Measurements from ENCODE around the gene LAMTOR1. TPM values are rescaled to one million over a fixed set of nuclear protein-coding genes. Genes with fewer than 3 reads are reported as not detected.

Gene LAMTOR1
- total and polyA plus RNA-seq, 2 donors (not counting 1 experiment from before 2014, with no cell fraction given): 71.0 to 104 TPM

DNA sequence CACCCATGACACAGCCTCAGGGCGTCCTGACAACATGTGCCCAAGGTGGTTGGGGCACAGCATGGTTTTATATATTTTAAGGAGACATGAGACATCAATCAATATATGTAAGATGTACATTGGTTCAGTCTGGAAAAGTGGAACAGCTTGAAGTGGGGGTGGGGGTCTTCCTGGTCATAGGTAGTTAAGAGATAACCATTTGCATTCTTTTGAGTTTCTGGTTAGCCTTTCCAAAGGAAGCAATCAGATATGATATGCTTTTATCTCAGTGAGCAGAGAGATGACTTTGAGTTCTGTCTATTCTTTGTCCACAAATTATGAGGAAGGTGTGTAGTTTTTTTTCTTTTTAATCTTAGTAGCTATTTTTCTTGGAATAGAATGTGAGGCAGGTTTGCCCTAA, 19.5 kb upstream of the LAMTOR1 start:
- Mint-ChIP-seq H3K27ac (no peak overlapping the region), H3K4me1 (no peaks in the 10 kb centered on the region), H3K9me3 (ENCODE audit: insufficient read depth) (peaks cover 3% of the 10 kb centered on the region), H3K4me3 (no peak overlapping the region), H3K27me3 (peaks cover 39% of the 10 kb centered on the region)
- H3K9me3 ChIP-seq (ENCODE audit: control extremely low read depth in 1 of 3, control insufficient read depth in 2 of 3, insufficient read depth in 1 of 3, low read length in 2 of 3): peaks cover 0 to 9% (median 6%) of the 10 kb centered on the region in 3 donors
- H4K20me1 ChIP-seq (ENCODE audit: control insufficient read depth, insufficient read depth, low read length, poor library complexity, severe bottlenecking): no peaks in the 10 kb centered on the region
- no peak for ATAC-seq (ENCODE audit: low read depth)
- no peaks in the 10 kb centered on the region for H3K36me3 ChIP-seq (replicated peaks in 1 of 2; ENCODE audit: control extremely low read depth in 1 of 2, control insufficient read depth in 1 of 2, extremely low read depth in 1 of 2, insufficient read depth in 2 of 2, low read length in 1 of 2)
- H3K27ac ChIP-seq (ENCODE audit: low read length in 2 of 2): no peak overlapping the region
- POLR2A ChIA-PET: no interaction called here
- no peaks in the 10 kb centered on the region for H3K4me1 ChIP-seq (ENCODE audit: control insufficient read depth in 2 of 2, insufficient read depth in 2 of 2, low read length in 2 of 2)
- DNase-seq: no peak
- no CpG with 5 or more reads among the region's 1 CpG for WGBS (ENCODE audit: insufficient coverage)
- no peak overlapping the region for H3K4me2 ChIP-seq (replicated peaks; ENCODE audit: low read depth, low read length, poor library complexity, severe bottlenecking)
- H3K79me2 ChIP-seq (ENCODE audit: control insufficient read depth, insufficient read depth, low read length): no peaks in the 10 kb centered on the region
- no peak overlapping the region for H3K4me3 ChIP-seq (ENCODE audit: control extremely low read depth in 1 of 5, extremely low read depth in 1 of 5, insufficient read depth in 1 of 5, low read depth in 2 of 5, low read length in 4 of 5)
- CTCF ChIA-PET: interaction anchor here (1.0 to 1.2 kb wide), 2 partner anchors 21 to 22 kb away, joined by 3 read pairs; no protein-coding TSS in a partner anchor
- TF ChIP-seq EZH2 (IDR thresholded peaks at IDR 0.05; ENCODE audit: borderline replicate concordance, insufficient read depth, low read depth, low read length, poor library complexity, severe bottlenecking): no peak
- TF ChIP-seq, protein P1, sequence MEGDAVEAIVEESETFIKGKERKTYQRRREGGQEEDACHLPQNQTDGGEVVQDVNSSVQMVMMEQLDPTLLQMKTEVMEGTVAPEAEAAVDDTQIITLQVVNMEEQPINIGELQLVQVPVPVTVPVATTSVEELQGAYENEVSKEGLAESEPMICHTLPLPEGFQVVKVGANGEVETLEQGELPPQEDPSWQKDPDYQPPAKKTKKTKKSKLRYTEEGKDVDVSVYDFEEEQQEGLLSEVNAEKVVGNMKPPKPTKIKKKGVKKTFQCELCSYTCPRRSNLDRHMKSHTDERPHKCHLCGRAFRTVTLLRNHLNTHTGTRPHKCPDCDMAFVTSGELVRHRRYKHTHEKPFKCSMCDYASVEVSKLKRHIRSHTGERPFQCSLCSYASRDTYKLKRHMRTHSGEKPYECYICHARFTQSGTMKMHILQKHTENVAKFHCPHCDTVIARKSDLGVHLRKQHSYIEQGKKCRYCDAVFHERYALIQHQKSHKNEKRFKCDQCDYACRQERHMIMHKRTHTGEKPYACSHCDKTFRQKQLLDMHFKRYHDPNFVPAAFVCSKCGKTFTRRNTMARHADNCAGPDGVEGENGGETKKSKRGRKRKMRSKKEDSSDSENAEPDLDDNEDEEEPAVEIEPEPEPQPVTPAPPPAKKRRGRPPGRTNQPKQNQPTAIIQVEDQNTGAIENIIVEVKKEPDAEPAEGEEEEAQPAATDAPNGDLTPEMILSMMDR (IDR thresholded peaks at IDR 0.05): no peak
- H3K27me3 ChIP-seq (replicated peaks in 1 of 4; ENCODE audit: control extremely low read depth in 1 of 4, control insufficient read depth in 3 of 4, insufficient read depth in 4 of 4, low read length in 3 of 4): peaks cover 0 to 13% (median 2%) of the 10 kb centered on the region in 4 experiments
- intact Hi-C loops (cut with micrococcal nuclease): no loop called here
- no peak overlapping the region for H3K9ac ChIP-seq (ENCODE audit: low read length)
- no peak overlapping the region for H2AFZ ChIP-seq (ENCODE audit: insufficient read depth, low read depth, low read length, poor library complexity, severe bottlenecking)

DNA sequence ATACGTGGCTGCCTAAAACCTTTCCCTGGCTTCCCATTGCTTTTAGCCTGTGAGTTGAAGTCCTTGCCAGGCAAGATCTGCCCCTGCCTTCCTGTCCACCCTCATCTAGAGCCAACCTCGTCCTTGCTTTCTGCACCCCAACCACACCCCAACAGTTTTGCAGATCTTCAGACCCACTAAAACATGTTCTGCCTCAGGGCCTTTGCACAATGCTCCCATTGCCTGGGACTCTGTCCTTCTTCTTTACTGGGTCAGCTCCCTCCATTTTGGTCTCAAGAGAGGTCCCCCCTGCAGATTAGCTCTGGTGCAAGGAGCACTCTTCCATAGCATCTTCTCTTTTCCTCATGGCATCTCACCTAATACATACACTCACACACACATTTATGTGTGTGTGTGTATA, 17.8 kb upstream of the LAMTOR1 start:
- H3K9ac ChIP-seq (ENCODE audit: low read length): no peak overlapping the region
- no peaks in the 10 kb centered on the region for H3K4me1 ChIP-seq (ENCODE audit: control insufficient read depth in 2 of 2, insufficient read depth in 2 of 2, low read length in 2 of 2)
- no peak for ATAC-seq (ENCODE audit: low read depth)
- H3K27me3 ChIP-seq (replicated peaks in 1 of 4; ENCODE audit: control extremely low read depth in 1 of 4, control insufficient read depth in 3 of 4, insufficient read depth in 4 of 4, low read length in 3 of 4): peaks cover 0 to 20% (median 2%) of the 10 kb centered on the region in 4 experiments
- peaks cover 46% of the 10 kb centered on the region for H3K27me3 Mint-ChIP-seq
- peaks cover 0 to 9% (median 2%) of the 10 kb centered on the region in 3 donors for H3K9me3 ChIP-seq (ENCODE audit: control extremely low read depth in 1 of 3, control insufficient read depth in 2 of 3, insufficient read depth in 1 of 3, low read length in 2 of 3)
- no peak for DNase-seq
- H4K20me1 ChIP-seq (ENCODE audit: control insufficient read depth, insufficient read depth, low read length, poor library complexity, severe bottlenecking): no peaks in the 10 kb centered on the region
- ChIA-PET CTCF (no interaction called here), POLR2A (no interaction called here)
- no peak overlapping the region for H3K27ac Mint-ChIP-seq
- H2AFZ ChIP-seq (ENCODE audit: insufficient read depth, low read depth, low read length, poor library complexity, severe bottlenecking): no peak overlapping the region
- no peaks in the 10 kb centered on the region for H3K9me3 Mint-ChIP-seq (ENCODE audit: insufficient read depth)
- no peak overlapping the region for H3K4me3 Mint-ChIP-seq
- H3K27ac ChIP-seq (ENCODE audit: low read length in 2 of 2): no peak overlapping the region
- TF ChIP-seq EZH2 (IDR thresholded peaks at IDR 0.05; ENCODE audit: borderline replicate concordance, insufficient read depth, low read depth, low read length, poor library complexity, severe bottlenecking): no peak
- TF ChIP-seq, protein P1 (IDR thresholded peaks at IDR 0.05): no peak
- no peaks in the 10 kb centered on the region for H3K4me1 Mint-ChIP-seq
- WGBS (ENCODE audit: insufficient coverage): 91% methylated on average over 2 of the region's 2 CpGs
- no peaks in the 10 kb centered on the region for H3K36me3 ChIP-seq (replicated peaks in 1 of 2; ENCODE audit: control extremely low read depth in 1 of 2, control insufficient read depth in 1 of 2, extremely low read depth in 1 of 2, insufficient read depth in 2 of 2, low read length in 1 of 2)
- intact Hi-C loops (cut with micrococcal nuclease): no loop called here
- H3K4me2 ChIP-seq (replicated peaks; ENCODE audit: low read depth, low read length, poor library complexity, severe bottlenecking): no peak overlapping the region
- H3K79me2 ChIP-seq (ENCODE audit: control insufficient read depth, insufficient read depth, low read length): no peaks in the 10 kb centered on the region
- no peak overlapping the region for H3K4me3 ChIP-seq (ENCODE audit: control extremely low read depth in 1 of 5, extremely low read depth in 1 of 5, insufficient read depth in 1 of 5, low read depth in 2 of 5, low read length in 4 of 5)

All from B cell (primary cell).